Measurements from ENCODE around the gene CACNA1D.

GRCh38 chr3:53593611-53594010 is 99.2 kb downstream of the CACNA1D start:
- TF ChIP-seq CTCF (conservative IDR thresholded peaks at IDR 0.05 in 1 of 2, IDR thresholded peaks at IDR 0.05 in 1 of 2; ENCODE audit: low read depth in 1 of 2, low read length in 2 of 2) (no peak), EZH2 (IDR thresholded peaks at IDR 0.05; ENCODE audit: low read length, missing control alignments) (no peak)
